GM12878 (cell line): ENCODE data around the gene LRRC7. TPM values are rescaled to one million over a fixed set of nuclear protein-coding genes. Genes with fewer than 3 reads are reported as not detected.

ENCODE experiments used
- ATAC-seq: fragments of 200-7000 bp; cut with Tn5 transposase; 3 replicates; pipeline ENCODE4 v1.9.1; 2020; ENCODE audit warnings: mild to moderate bottlenecking, moderate library complexity
- BruUV-seq: library from RNA; stranded (reverse); fragments of 400-500 nt; replicated peaks from 2 replicates; lab custom pipeline; 2021; lab: Mats Ljungman, UMichigan
- CTCF ChIA-PET: fragments of 300-600 bp; sonication (Branson Sonifier 250); formaldehyde crosslinking; extraction: SDS; loops from one replicate; lab custom pipeline; 2021; ENCODE audit warnings: inconsistent platforms; lab: Yijun Ruan, JAX
- POLR2A ChIA-PET: fragments of 350-600 bp; formaldehyde crosslinking; extraction: SDS; loops from one replicate; lab custom pipeline; 2021; ENCODE audit warnings: inconsistent platforms; lab: Charles Lee
- RAD21 ChIA-PET: fragments of 300-600 bp; sonication (Branson Sonifier 250); formaldehyde crosslinking; loops from one replicate; lab custom pipeline; 2023; ENCODE audit warnings: antibody characterized with exemption; ENCODE audit not compliant: unreplicated experiment; lab: Charles Lee
- SMC1A ChIA-PET: fragments of 300-600 bp; sonication (Branson Sonifier 250); formaldehyde crosslinking; loops from one replicate; lab custom pipeline; 2023; ENCODE audit not compliant: unreplicated experiment, uncharacterized antibody; lab: Charles Lee
- DNase-seq: peaks from one replicate; pipeline ENCODE4 v3.0.0-alpha.2; 2011; ENCODE audit warnings: low read depth, low spot score
- FAIRE-seq: peaks from 3 replicates; lab custom pipeline; 2011; peaks lifted over from hg19 to GRCh38; lab: Jason Lieb, UNC
- H2AFZ ChIP-seq: 2 replicates; pipeline ENCODE4 v1.6.0; 2011; ENCODE audit warnings: low read depth, low read length, control low read depth; ENCODE audit not compliant: control insufficient read depth
- H3K27ac ChIP-seq: 2 replicates; pipeline ENCODE4 v1.5.1; 2011; ENCODE audit warnings: control low read depth; ENCODE audit not compliant: control insufficient read depth, insufficient read depth
- H3K27me3 ChIP-seq, 2 experiments: replicated peaks in 1 of 2; 2 replicates each; pipeline versions ENCODE4 v1.6.0 to v1.6.1; 2011; ENCODE audit warnings: low read length in 1 of 2; ENCODE audit not compliant: control insufficient read depth in 2 of 2, insufficient read depth in 2 of 2
- H3K36me3 ChIP-seq, 2 experiments: 2 replicates each; pipeline ENCODE4 v1.5.1; 2011; ENCODE audit warnings: low read length in 1 of 2; ENCODE audit not compliant: control insufficient read depth in 2 of 2, insufficient read depth in 2 of 2
- H3K4me1 ChIP-seq: 2 replicates; pipeline ENCODE4 v1.6.1; 2011; ENCODE audit warnings: mild to moderate bottlenecking, low read length, moderate library complexity, mixed read lengths; ENCODE audit not compliant: control insufficient read depth, insufficient read depth
- H3K4me2 ChIP-seq: 2 replicates; pipeline ENCODE4 v1.6.0; 2011; ENCODE audit warnings: control low read depth; ENCODE audit not compliant: control insufficient read depth, insufficient read depth
- H3K4me3 ChIP-seq: fragments of 200-600 bp; sonication (generic); 2 replicates; pipeline ENCODE4 v1.5.1; 2016
- H3K79me2 ChIP-seq: 2 replicates; pipeline ENCODE4 v1.6.0; 2011; ENCODE audit warnings: low read length; ENCODE audit not compliant: control insufficient read depth, insufficient read depth
- H3K9ac ChIP-seq: 2 replicates; pipeline ENCODE4 v1.8.0; 2011; ENCODE audit warnings: low read length, control low read depth, mixed read lengths; ENCODE audit not compliant: control insufficient read depth, insufficient read depth
- H3K9me3 ChIP-seq: replicated peaks from 3 replicates; pipeline ENCODE4 v1.5.1; 2011; ENCODE audit warnings: mild to moderate bottlenecking, low read length; ENCODE audit not compliant: control insufficient read depth, insufficient read depth
- H4K20me1 ChIP-seq: 2 replicates; pipeline ENCODE4 v1.6.0; 2011; ENCODE audit not compliant: control insufficient read depth, insufficient read depth
- BCL11A ChIP-seq: IDR thresholded peaks from 2 replicates; pipeline ENCODE4 v1.6.1; 2011; ENCODE audit warnings: low read depth, low read length
- BRCA1 ChIP-seq: IDR thresholded peaks from 2 replicates; pipeline ENCODE4 v1.6.1; 2011; ENCODE audit warnings: low read depth, low read length, improper control_type of control experiment
- CBFB ChIP-seq: IDR thresholded peaks from 2 replicates; pipeline ENCODE4 v1.6.1; 2016; ENCODE audit warnings: antibody characterized with exemption, low read depth
- NFYB ChIP-seq: IDR thresholded peaks from 2 replicates; pipeline ENCODE4 v1.6.1; 2011; ENCODE audit warnings: low read depth, mild to moderate bottlenecking, low read length, improper control_type of control experiment, moderate library complexity; ENCODE audit not compliant: insufficient read depth
- PAX8 ChIP-seq: fragments of 450-650 bp; IDR thresholded peaks from 2 replicates; pipeline ENCODE4 v1.6.1; 2017; ENCODE audit warnings: mild to moderate bottlenecking, moderate library complexity
- SIX5 ChIP-seq: IDR thresholded peaks from 2 replicates; pipeline ENCODE4 v1.6.1; 2011; ENCODE audit warnings: mild to moderate bottlenecking, low read depth, low read length, moderate library complexity; ENCODE audit not compliant: severe bottlenecking
- SREBF2 ChIP-seq: IDR thresholded peaks from 2 replicates; pipeline ENCODE4 v1.6.1; 2012; ENCODE audit warnings: mild to moderate bottlenecking, low read length
- STAT3 ChIP-seq: IDR thresholded peaks from 2 replicates; pipeline ENCODE4 v1.6.1; 2011; ENCODE audit warnings: low read depth, low read length, improper control_type of control experiment
- ZBTB40 ChIP-seq: fragments of 450-650 bp; IDR thresholded peaks from 2 replicates; pipeline ENCODE4 v1.6.1; 2016; ENCODE audit warnings: mild to moderate bottlenecking, moderate library complexity, borderline replicate concordance
- ZNF207 ChIP-seq: fragments of 450-650 bp; IDR thresholded peaks from 2 replicates; pipeline ENCODE4 v1.6.1; 2014; ENCODE audit warnings: antibody characterized with exemption, mild to moderate bottlenecking, borderline replicate concordance
- WGBS: methylation state at CpG from one replicate; pipeline ENCODE4 v1.1.6; 2016; ENCODE audit warnings: low lambda C conversion rate; ENCODE audit not compliant: insufficient replicate concordance, insufficient coverage; ENCODE audit errors: missing lambda C conversion rate; 5-methylcytosine and 5-hydroxymethylcytosine counted together
- in situ Hi-C: fragments of 300-500 bp; cut with MboI; formaldehyde crosslinking; loops from 9 replicates; pipeline ENCODE4 v1.14.3; 2018; ENCODE audit warnings: mixed read lengths
- intact Hi-C: fragments of 100-400 bp; cut with micrococcal nuclease; formaldehyde crosslinking; loops from one replicate; pipeline ENCODE4 v1.14.2; 2022; ENCODE audit not compliant: unreplicated experiment
- polyA plus RNA-seq, 11 experiments: library from polyadenylated mRNA; depleted of rRNA in 4 of 11; unstranded in 6 of 11; stranded (reverse) in 5 of 11; fragments of >200 nt; fragmentation: Nextera tagmentation in 4 of 11; fragmentation: Illumina TruSeq in 1 of 11; extraction: Ambion mirVana in 4 of 11; extraction: Trizol in 1 of 11; gene quantifications; 1 replicate in 1 of 11; 2 replicates in 10 of 11; pipeline versions ENCODE4 v1.2.1 to v1.2.3, GENCODE V29; 2011 to 2016; ENCODE audit warnings: inconsistent platforms in 2 of 11, missing spikeins in 2 of 11, low read depth in 1 of 11
- total RNA-seq, 4 experiments: library from RNA; depleted of rRNA in 3 of 4; stranded (reverse); fragments of >200 nt in 3 of 4; fragmentation: Illumina TruSeq in 1 of 4; extraction: Trizol in 1 of 4; gene quantifications; 2 replicates each; pipeline versions ENCODE4 v1.2.1 to v1.2.3, GENCODE V29; 2013 to 2021
- TF ChIP-seq, protein P1 (sequence below): fragments of 450-650 bp; IDR thresholded peaks from 2 replicates; pipeline ENCODE4 v1.6.1; 2017; ENCODE audit warnings: mild to moderate bottlenecking, moderate library complexity

LRRC7 gene
- total and polyA plus RNA-seq, 10 of the 15 experiments (the other 5 are each of a cell fraction or from before 2014, with no cell fraction given) = 0.05 to 1.4 (median 0.24) TPM; not detected in 5

- POLR2A ChIA-PET = no interaction called here
- SMC1A ChIA-PET = interaction anchor here (1.1 kb wide), 1 partner anchor 9 kb away, joined by 3 read pairs; no protein-coding TSS in a partner anchor
- TF ChIP-seq PAX8 = no peak
- TF ChIP-seq STAT3 = no peak
- TF ChIP-seq SIX5 = no peak
- no peak for TF ChIP-seq BRCA1
- FAIRE-seq = no peak
- no peaks in the 10 kb centered on the region for H3K4me1 ChIP-seq
- no peaks in the 10 kb centered on the region for H3K79me2 ChIP-seq
- BruUV-seq = no TSS peak
- no peak overlapping the region for H3K4me3 ChIP-seq
- no peak overlapping the region for H3K9ac ChIP-seq
- H3K9me3 ChIP-seq = no peaks in the 10 kb centered on the region
- CTCF ChIA-PET = no interaction called here
- 0% methylated on average over 1 of the region's 1 CpG for WGBS
- H3K27me3 ChIP-seq = no peaks in the 10 kb centered on the region
- ATAC-seq = no peak
- H3K27ac ChIP-seq = no peak overlapping the region
- H4K20me1 ChIP-seq = no peaks in the 10 kb centered on the region
- no peak for DNase-seq
- H3K36me3 ChIP-seq = no peaks in the 10 kb centered on the region
- in situ Hi-C loops = no loop called here
- H2AFZ ChIP-seq = no peak overlapping the region
- intact Hi-C loops = no loop called here
- no peak overlapping the region for H3K4me2 ChIP-seq
- RAD21 ChIA-PET = no interaction called here
Measured at GRCh38 chr1:70024272-70024671, 456.6 kb downstream of the LRRC7 start.

DNA sequence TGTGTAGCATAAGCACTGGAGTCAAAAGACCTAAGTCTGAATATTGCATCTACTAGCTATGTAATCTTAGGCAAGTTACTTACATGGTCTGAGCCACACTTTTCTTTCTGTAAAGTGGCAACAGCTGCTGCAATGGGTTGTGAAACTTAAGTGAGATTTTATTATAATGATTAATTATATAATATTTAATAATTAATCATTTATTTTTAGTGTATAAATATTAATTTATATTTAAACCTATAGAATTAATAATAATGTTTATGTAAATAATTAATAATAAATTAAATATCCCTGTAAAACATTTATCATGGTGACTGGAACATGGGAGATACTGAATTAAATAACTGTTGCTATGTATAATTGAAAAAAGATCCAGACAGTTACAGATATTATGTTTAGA is 457.3 kb downstream of the LRRC7 start:
- H3K9ac ChIP-seq = no peak overlapping the region
- no peak overlapping the region for H3K27ac ChIP-seq
- H3K4me3 ChIP-seq = no peak overlapping the region
- H3K4me1 ChIP-seq = no peaks in the 10 kb centered on the region
- in situ Hi-C loops (no loop called here), intact Hi-C loops (no loop called here)
- no peaks in the 10 kb centered on the region for H3K36me3 ChIP-seq
- BruUV-seq = no TSS peak
- ChIA-PET POLR2A (interaction anchor here (0.6 kb wide), 2 partner anchors 12 to 325 kb away, joined by 6 to 13 read pairs; no protein-coding TSS in a partner anchor), RAD21 (interaction anchor here (0.7 to 1.1 kb wide), 2 partner anchors 17 to 513 kb away, joined by 3 to 6 read pairs; no protein-coding TSS in a partner anchor), CTCF (no interaction called here), SMC1A (interaction anchor here (0.6 to 1.1 kb wide), 4 partner anchors 8 to 213 kb away, joined by 3 to 4 read pairs (median 4); no protein-coding TSS in a partner anchor)
- H3K4me2 ChIP-seq = no peak overlapping the region
- DNase-seq (no peak), ATAC-seq (no peak), FAIRE-seq (no peak)
- no peaks in the 10 kb centered on the region for H3K27me3 ChIP-seq
- no peaks in the 10 kb centered on the region for H3K9me3 ChIP-seq
- no peak overlapping the region for H2AFZ ChIP-seq
- H4K20me1 ChIP-seq = no peaks in the 10 kb centered on the region
- H3K79me2 ChIP-seq = no peaks in the 10 kb centered on the region
- no peak for TF ChIP-seq BCL11A
- TF ChIP-seq, protein P1, sequence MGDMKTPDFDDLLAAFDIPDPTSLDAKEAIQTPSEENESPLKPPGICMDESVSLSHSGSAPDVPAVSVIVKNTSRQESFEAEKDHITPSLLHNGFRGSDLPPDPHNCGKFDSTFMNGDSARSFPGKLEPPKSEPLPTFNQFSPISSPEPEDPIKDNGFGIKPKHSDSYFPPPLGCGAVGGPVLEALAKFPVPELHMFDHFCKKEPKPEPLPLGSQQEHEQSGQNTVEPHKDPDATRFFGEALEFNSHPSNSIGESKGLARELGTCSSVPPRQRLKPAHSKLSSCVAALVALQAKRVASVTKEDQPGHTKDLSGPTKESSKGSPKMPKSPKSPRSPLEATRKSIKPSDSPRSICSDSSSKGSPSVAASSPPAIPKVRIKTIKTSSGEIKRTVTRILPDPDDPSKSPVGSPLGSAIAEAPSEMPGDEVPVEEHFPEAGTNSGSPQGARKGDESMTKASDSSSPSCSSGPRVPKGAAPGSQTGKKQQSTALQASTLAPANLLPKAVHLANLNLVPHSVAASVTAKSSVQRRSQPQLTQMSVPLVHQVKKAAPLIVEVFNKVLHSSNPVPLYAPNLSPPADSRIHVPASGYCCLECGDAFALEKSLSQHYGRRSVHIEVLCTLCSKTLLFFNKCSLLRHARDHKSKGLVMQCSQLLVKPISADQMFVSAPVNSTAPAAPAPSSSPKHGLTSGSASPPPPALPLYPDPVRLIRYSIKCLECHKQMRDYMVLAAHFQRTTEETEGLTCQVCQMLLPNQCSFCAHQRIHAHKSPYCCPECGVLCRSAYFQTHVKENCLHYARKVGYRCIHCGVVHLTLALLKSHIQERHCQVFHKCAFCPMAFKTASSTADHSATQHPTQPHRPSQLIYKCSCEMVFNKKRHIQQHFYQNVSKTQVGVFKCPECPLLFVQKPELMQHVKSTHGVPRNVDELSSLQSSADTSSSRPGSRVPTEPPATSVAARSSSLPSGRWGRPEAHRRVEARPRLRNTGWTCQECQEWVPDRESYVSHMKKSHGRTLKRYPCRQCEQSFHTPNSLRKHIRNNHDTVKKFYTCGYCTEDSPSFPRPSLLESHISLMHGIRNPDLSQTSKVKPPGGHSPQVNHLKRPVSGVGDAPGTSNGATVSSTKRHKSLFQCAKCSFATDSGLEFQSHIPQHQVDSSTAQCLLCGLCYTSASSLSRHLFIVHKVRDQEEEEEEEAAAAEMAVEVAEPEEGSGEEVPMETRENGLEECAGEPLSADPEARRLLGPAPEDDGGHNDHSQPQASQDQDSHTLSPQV = no peak
- TF ChIP-seq ZBTB40 = no peak
- TF ChIP-seq CBFB = no peak
- TF ChIP-seq NFYB = no peak
- no peak for TF ChIP-seq SREBF2
- TF ChIP-seq ZNF207 = no peak
